AG08395 (cell line): Measurements from ENCODE around the gene MGAT5.

ENCODE experiments used
- DNase-seq: peaks from one replicate; pipeline ENCODE4 v3.0.0; 2012; ENCODE audit warnings: mixed read lengths, low spot score

MGAT5 gene

DNA sequence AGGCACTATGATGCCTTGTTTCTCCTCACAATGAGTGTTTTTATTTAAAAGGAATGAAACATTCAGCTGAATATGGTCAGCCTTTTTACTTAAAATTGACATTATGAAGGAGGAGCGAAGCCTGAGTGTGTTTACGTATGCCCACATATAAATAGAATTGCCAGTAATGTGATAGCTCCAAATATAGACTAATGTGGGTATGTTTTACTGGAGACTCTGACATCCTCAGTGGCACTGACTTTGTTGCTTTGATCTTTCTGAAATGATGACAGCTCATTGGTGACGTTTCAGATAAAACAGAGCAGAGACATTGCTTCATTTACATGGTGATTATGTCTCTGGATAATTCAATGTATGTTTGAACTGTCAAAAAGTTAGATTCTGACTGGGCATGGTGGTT, 167.0 kb downstream of the MGAT5 start:
- no peak for DNase-seq

GRCh38 chr2:134421556-134422328, 167.9 kb downstream of the MGAT5 start:
- DNase-seq = no peak

GRCh38 chr2:134425724-134426496, 172.0 kb downstream of the MGAT5 start:
- DNase-seq = no peak

DNA sequence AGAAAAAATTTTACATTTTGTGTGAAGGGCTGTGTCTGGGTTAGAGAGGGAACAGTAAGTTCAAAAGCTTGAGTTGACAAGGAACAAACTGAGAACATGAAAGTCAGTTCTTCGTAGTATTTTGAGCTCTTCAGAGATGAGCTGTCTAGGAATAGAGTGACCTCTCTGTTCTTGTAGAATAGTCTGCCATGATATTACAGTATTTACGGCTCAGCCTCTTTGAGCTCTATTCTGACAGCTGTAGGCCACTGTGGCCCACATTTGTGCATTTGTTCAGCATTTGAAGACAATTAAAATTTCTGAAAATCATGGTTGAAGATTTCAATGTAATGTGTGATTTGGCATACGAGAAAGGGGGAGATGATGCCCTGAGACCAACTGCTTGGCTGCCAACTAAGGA, 172.8 kb downstream of the MGAT5 start:
- DNase-seq = no peak

DNA sequence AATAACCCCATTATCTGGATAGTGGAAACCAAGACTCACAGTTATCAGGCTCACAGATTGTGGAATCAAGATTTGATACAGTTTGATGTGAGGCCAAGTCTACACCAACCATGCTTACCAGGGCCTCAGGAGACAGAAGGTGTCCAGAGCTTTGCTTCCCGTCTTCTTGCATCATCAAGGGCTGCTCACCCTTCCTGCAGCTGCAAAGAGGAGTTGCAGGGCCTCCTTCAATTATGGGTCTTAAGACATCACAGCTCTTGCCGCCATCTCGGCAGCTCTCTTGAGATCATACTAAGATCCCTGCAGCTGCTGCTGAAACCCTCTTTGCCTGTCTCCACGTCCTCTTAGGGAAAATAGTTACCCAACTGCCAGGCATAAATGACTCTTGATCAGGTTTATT, 176.0 kb downstream of the MGAT5 start:
- DNase-seq = no peak

DNA sequence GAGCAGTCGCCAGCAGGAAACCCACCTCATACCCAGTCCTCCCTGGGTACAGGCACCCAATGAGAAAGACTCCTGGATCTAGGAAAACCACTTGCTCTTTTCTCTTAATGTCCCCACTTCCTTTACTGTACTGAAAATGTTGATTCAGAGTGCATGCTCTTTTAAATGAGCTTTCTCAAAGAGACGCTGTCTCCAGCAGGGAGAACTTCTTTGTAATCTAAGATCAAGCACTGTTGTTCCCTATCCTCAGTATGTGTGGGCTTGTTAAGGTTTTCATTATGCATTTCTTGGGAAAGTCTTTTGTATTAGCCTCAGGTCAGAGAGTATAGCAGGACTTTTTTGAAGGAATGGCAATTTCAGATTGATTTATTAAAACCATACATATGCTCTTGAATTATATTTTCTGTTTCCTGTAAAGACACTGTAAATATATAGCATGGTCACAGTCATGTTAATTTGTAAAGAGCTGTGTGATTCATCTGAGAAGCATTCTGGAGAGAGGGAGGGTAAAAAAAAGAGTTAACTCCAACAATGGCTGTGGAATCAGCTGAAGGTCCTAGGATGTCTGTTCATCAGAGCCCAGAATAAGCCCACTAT, 178.1 kb downstream of the MGAT5 start:
- peak; percentile 50 for DNase-seq

GRCh38 chr2:134432435-134432883, 178.6 kb downstream of the MGAT5 start:
- DNase-seq = no peak

DNA sequence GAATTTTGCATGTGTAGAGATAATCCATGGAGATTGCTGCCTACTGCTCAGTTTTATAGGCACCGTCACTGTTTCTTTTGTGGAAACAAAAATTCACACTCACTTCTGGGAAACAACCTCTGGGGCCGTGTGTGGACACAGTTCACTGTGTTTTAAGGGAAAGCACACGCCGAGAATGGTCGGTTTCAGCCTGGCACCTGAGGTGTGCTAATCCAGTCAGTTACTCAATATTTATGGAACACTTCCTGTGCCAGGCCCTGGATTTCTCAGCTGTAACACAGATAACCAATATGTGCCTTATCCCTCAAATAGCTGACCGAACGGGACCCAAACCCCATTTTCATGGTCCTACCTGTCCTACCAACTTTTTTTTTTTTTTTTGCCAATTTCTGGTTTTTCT, 179.6 kb downstream of the MGAT5 start:
- DNase-seq = no peak

- DNase-seq = no peak
Measured at GRCh38 chr2:134433979-134434378, 180.1 kb downstream of the MGAT5 start.

GRCh38 chr2:134435505-134435904, 181.6 kb downstream of the MGAT5 start:
- no peak for DNase-seq

DNA sequence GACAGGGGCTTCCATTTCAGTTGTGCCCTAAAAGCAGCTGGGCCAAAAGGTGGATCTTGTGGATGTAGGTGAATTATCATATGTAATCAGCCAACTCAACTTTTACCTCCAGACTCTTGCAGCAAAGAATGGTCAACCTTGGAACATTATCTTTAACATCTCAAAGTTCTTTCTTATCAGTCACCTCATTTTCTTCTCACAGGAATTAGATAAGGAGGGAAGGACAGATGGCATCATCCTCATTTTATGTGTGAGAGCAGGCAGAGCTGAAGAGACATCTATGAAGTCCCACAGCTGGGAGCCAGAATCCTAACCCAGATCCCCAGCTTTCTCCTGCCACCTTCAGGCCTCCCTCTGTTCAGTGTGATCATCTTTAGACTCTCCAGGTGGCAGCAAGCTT, 182.1 kb downstream of the MGAT5 start:
- no peak for DNase-seq

DNA sequence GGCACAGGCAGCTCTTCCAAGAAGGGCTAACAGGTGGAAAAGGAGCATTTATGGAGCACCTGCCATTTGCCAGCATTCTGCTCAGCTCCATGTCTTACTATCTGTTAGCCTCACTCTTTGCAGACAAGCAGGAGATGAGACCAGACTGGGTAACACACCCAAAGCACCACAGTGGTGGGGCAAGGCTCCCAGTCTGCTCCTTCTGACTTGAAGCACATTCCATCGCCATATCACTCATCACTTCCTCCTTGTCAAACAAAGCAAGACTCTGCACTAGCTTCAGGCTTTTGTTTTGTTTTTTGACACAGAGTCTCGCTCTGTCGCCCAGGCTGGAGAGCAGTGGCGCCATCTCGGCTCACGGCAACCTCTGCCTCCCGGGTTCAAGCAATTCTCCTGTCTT, 182.8 kb downstream of the MGAT5 start:
- DNase-seq = no peak

DNA sequence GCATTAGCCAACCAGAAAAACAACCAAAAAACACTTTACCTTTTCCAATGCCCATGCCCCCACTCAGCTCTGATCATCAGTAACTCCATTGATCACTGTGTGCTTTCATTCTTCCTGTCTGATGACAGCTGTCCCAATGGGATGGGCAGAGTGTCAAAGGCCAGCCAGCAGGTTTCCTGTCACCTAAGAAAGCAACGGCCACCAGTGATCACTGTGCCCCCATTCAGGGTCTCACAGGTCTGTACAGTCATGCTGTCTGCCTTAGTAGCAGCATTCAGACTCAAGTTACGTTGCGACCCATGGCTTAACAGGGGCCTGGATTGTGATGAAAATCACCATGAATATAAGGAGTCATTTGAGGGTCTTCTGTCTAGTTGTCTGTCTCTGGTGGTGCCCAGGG, 184.5 kb downstream of the MGAT5 start:
- no peak for DNase-seq

GRCh38 chr2:134440336-134440909, 186.6 kb downstream of the MGAT5 start:
- DNase-seq = no peak

GRCh38 chr2:134441153-134441863, 187.4 kb downstream of the MGAT5 start:
- no peak for DNase-seq

- no peak for DNase-seq
Measured at GRCh38 chr2:134443814-134444480, 190.1 kb downstream of the MGAT5 start.

DNA sequence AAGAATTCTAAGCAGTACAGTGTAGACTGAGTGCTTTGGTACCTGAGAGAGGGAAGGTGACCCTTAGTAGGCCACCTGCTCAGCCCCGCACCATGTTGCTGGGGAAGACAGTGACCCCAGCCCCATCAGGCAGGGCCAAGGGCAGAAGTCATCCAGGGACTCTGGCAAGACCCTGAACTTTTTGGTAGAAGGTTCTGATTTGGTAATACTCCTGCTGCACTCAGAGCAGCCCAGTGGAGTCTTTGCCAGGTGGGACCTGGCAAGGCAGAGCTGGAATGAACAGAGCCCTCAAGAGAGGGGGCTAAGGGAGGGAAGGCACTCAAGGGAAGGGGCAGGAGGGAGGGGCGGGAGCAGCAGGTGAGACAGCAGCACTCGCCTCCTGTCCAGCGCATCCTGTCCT, 191.2 kb downstream of the MGAT5 start:
- DNase-seq = no peak

GRCh38 chr2:134445985-134446382, 192.1 kb downstream of the MGAT5 start:
- no peak for DNase-seq

GRCh38 chr2:134446383-134447017, 192.6 kb downstream of the MGAT5 start:
- DNase-seq = peak; percentile 52

GRCh38 chr2:134447669-134448068, 193.8 kb downstream of the MGAT5 start:
- no peak for DNase-seq

DNA sequence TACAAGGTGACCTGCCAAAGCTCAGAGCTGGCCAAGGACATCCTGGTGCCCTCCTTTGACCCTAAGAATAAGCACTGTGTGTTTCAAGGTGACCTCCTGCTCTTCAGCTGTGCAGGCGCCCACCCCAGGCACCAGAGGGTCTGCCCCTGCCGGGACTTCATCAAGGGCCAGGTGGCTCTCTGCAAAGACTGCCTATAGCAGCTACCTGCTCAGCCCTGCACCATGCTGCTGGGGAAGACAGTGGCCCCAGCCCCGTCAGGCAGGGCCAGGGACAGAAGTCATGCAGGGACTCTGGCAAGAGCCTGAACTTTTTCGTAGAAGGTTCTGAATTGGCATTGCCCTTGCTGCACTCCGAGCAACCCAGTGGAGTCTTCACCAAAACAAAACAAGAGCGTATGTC, 194.8 kb downstream of the MGAT5 start:
- no peak for DNase-seq
